OCI-LY1 (cell line): ENCODE data around the gene ASF1B.

Source experiments
- CTCF ChIP-seq: fragments of 200-600 bp; sonication (generic), shearing (Covaris generic); IDR thresholded peaks from 2 replicates; pipeline ENCODE4 v1.5.1; 2017; ENCODE audit warnings: mild to moderate bottlenecking, antibody characterized with exemption, low read length, moderate library complexity, mixed read lengths
- EZH2 ChIP-seq: fragments of 200-600 bp; sonication (generic), shearing (Covaris generic); IDR thresholded peaks from 2 replicates; pipeline ENCODE4 v1.8.0; 2017; ENCODE audit warnings: borderline replicate concordance, mixed run types, mild to moderate bottlenecking, antibody characterized with exemption, low read length, moderate library complexity, mixed read lengths

GRCh38 chr19:14135985-14136508 lies 342 bp downstream of the ASF1B start:
- TF ChIP-seq CTCF: no peak
- no peak for TF ChIP-seq EZH2
